Mucosa of stomach (tissue), 1 donor: ENCODE results near the gene PPP2R5B.
A peak's percentile ranks its signal among the peaks of the same experiment; 100 is the strongest.

Source experiments
- H3K27me3 ChIP-seq: one replicate; pipeline ENCODE4 v1.7.0; 2013; ENCODE audit warnings: mild to moderate bottlenecking, low read length; ENCODE audit not compliant: control insufficient read depth, insufficient read depth
- H3K36me3 ChIP-seq: one replicate; pipeline ENCODE4 v1.7.0; 2013; ENCODE audit warnings: low read length; ENCODE audit not compliant: control insufficient read depth, insufficient read depth
- H3K4me1 ChIP-seq: one replicate; pipeline ENCODE4 v1.7.0; 2013; ENCODE audit warnings: mild to moderate bottlenecking, low read length; ENCODE audit not compliant: control insufficient read depth, insufficient read depth
- H3K4me3 ChIP-seq: one replicate; pipeline ENCODE4 v1.7.0; 2013; ENCODE audit warnings: low read length
- H3K9ac ChIP-seq: one replicate; pipeline ENCODE4 v1.7.0; 2013; ENCODE audit warnings: mild to moderate bottlenecking, low read length, moderate library complexity
- H3K9me3 ChIP-seq: one replicate; pipeline ENCODE4 v1.7.0; 2013; ENCODE audit warnings: mild to moderate bottlenecking, low read length, moderate library complexity; ENCODE audit not compliant: control insufficient read depth
- donor health status: Pancreatic carcinoma.

The PPP2R5B gene

GRCh38 chr11:64915376-64915887 is 9.1 kb upstream of the PPP2R5B start:
- Histone ChIP-seq H3K36me3 (peaks cover 14% of the 10 kb centered on the region), H3K4me3 (no peak overlapping the region), H3K9ac (peak overlapping the region; percentile 95), H3K27me3 (no peaks in the 10 kb centered on the region), H3K4me1 (peaks cover 17% of the 10 kb centered on the region), H3K9me3 (no peaks in the 10 kb centered on the region)

- Histone ChIP-seq H3K36me3 (peaks cover 9% of the 10 kb centered on the region), H3K9me3 (no peaks in the 10 kb centered on the region), H3K4me3 (peak overlapping the region; percentile 95), H3K9ac (peak overlapping the region; percentile 95), H3K27me3 (no peaks in the 10 kb centered on the region), H3K4me1 (peaks cover 17% of the 10 kb centered on the region)
These were observed 8.3 kb upstream of the PPP2R5B start for GRCh38 chr11:64916040-64916774.

GRCh38 chr11:64916775-64917662 is 7.5 kb upstream of the PPP2R5B start, which contains the start of gene ATG2A:
Gene ATG2A (minus strand): TSS chr11:64917209. CDS start chr11:64917135, 74 bp downstream.
- Histone ChIP-seq H3K4me1 (peaks cover 17% of the 10 kb centered on the region), H3K27me3 (no peaks in the 10 kb centered on the region), H3K9me3 (no peaks in the 10 kb centered on the region), H3K36me3 (peaks cover under 1% of the 10 kb centered on the region), H3K9ac (peak within 1 kb of the TSS; percentile 95), H3K4me3 (peak within 1 kb of the TSS; percentile 95)

- Histone ChIP-seq H3K9me3 (no peaks in the 10 kb centered on the region), H3K9ac (peak overlapping the region; percentile 61), H3K27me3 (no peaks in the 10 kb centered on the region), H3K36me3 (no peaks in the 10 kb centered on the region), H3K4me1 (peaks cover 17% of the 10 kb centered on the region), H3K4me3 (no peak overlapping the region)
These were observed 6.9 kb upstream of the PPP2R5B start for GRCh38 chr11:64917663-64917995.

GRCh38 chr11:64918017-64918416 is 6.5 kb upstream of the PPP2R5B start:
- peaks cover 17% of the 10 kb centered on the region for H3K4me1 ChIP-seq
- no peaks in the 10 kb centered on the region for H3K27me3 ChIP-seq
- no peak overlapping the region for H3K4me3 ChIP-seq
- H3K36me3 ChIP-seq: no peaks in the 10 kb centered on the region
- peak overlapping the region; percentile 61 for H3K9ac ChIP-seq
- no peaks in the 10 kb centered on the region for H3K9me3 ChIP-seq

GRCh38 chr11:64919627-64920026 is 4.9 kb upstream of the PPP2R5B start:
- Histone ChIP-seq H3K9me3 (no peaks in the 10 kb centered on the region), H3K4me3 (no peak overlapping the region)

GRCh38 chr11:64920124-64920523 is 4.4 kb upstream of the PPP2R5B start:
- Histone ChIP-seq H3K27me3 (no peaks in the 10 kb centered on the region), H3K9me3 (no peaks in the 10 kb centered on the region), H3K4me1 (peaks cover 28% of the 10 kb centered on the region), H3K9ac (no peak overlapping the region), H3K4me3 (no peak overlapping the region), H3K36me3 (no peaks in the 10 kb centered on the region)

More at GRCh38 chr11:64919627-64920026, 4.9 kb upstream of the PPP2R5B start:
- H3K27me3 ChIP-seq: no peaks in the 10 kb centered on the region
- H3K9ac ChIP-seq: no peak overlapping the region
- H3K4me1 ChIP-seq: peaks cover 27% of the 10 kb centered on the region
- H3K36me3 ChIP-seq: no peaks in the 10 kb centered on the region

- Histone ChIP-seq H3K36me3 (no peaks in the 10 kb centered on the region), H3K27me3 (no peaks in the 10 kb centered on the region), H3K4me1 (peaks cover 27% of the 10 kb centered on the region), H3K9ac (no peak overlapping the region), H3K9me3 (no peaks in the 10 kb centered on the region), H3K4me3 (no peak overlapping the region)
These were observed 3.1 kb upstream of the PPP2R5B start for GRCh38 chr11:64921384-64921783.

GRCh38 chr11:64923151-64923661 is 1.3 kb upstream of the PPP2R5B start:
- Histone ChIP-seq H3K4me3 (peak overlapping the region; percentile 89), H3K9ac (no peak overlapping the region)

GRCh38 chr11:64924910-64925284 is 408 bp downstream of the PPP2R5B start:
- Histone ChIP-seq H3K4me3 (peak overlapping the region; percentile 89), H3K9ac (peak overlapping the region; percentile 81), H3K36me3 (peaks cover 5% of the 10 kb centered on the region), H3K9me3 (no peaks in the 10 kb centered on the region), H3K4me1 (peaks cover 23% of the 10 kb centered on the region), H3K27me3 (no peaks in the 10 kb centered on the region)

More at GRCh38 chr11:64923151-64923661, 1.3 kb upstream of the PPP2R5B start:
- Histone ChIP-seq H3K9me3 (no peaks in the 10 kb centered on the region), H3K27me3 (no peaks in the 10 kb centered on the region), H3K4me1 (peaks cover 23% of the 10 kb centered on the region), H3K36me3 (peaks cover 5% of the 10 kb centered on the region)

- Histone ChIP-seq H3K27me3 (no peaks in the 10 kb centered on the region), H3K9ac (peak overlapping the region; percentile 81), H3K4me3 (peak overlapping the region; percentile 89), H3K9me3 (no peaks in the 10 kb centered on the region), H3K4me1 (peaks cover 23% of the 10 kb centered on the region), H3K36me3 (peaks cover 5% of the 10 kb centered on the region)
These were observed 1.3 kb downstream of the PPP2R5B start for GRCh38 chr11:64925536-64926436.
